Activated CD4-positive, alpha-beta T cell treated with anti-CD3 and anti-CD28 coated beads, Interleukin-2, amount 50 U/mL, for 16 hours (primary cell): ENCODE measurements around the gene MIB1.

Source experiments
- DNase-seq: peaks from one replicate; pipeline ENCODE4 v3.0.0-alpha.2; 2020

MIB1 gene

DNA sequence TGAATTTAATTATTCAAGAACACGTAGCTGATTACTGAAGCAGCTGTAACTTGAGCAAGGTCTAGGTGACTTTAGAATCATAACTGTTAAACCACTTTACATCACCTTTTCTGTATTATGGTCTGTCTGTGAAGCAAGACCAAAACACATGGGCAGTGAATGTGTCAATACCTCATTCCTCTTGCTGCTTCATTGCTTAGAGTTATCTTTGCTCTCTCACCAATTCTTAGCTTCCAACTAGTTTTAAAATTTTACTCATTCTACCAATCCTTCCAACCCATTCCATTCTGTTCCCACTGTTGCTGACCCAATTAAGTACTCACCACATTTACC, 80.2 kb downstream of the MIB1 start:
- no peak for DNase-seq

DNA sequence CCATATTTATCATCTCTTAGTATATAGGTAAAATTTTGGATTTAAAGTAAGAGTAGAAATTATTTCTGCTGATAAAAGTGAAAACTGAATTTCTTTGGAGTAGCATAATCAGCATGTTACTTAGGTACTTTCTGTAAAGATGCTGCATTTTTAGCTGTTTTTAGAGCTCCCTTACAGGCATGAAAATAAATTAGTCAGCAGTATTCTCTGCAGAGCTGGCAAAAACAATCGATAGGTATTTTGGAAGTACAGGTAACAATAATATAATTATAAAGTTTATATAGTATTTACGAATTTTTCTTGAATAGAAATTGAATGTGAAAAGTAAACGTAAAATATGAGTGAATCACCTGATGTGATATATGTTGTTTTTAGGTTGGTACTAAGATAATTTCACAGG, 83.3 kb downstream of the MIB1 start:
- no peak for DNase-seq

DNA sequence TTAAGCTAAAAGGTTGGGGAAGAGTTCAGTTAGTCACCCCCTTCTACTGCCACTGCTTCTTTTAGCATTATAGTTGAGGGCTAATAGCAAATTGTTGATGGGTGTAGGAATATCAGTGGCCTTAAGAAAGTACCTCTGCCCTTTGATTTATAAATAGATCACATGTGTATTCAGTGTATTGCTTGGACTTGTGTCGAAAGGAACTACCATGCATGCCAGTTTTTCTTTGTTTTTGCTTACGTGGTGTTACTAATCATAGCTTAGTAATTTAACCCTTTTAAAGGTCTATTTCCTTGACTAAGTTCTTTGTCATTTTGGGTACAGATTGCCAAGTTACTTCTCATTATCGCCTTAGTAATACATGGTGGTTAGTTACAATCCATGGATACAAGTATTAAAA, 85.6 kb downstream of the MIB1 start:
- DNase-seq = no peak

DNA sequence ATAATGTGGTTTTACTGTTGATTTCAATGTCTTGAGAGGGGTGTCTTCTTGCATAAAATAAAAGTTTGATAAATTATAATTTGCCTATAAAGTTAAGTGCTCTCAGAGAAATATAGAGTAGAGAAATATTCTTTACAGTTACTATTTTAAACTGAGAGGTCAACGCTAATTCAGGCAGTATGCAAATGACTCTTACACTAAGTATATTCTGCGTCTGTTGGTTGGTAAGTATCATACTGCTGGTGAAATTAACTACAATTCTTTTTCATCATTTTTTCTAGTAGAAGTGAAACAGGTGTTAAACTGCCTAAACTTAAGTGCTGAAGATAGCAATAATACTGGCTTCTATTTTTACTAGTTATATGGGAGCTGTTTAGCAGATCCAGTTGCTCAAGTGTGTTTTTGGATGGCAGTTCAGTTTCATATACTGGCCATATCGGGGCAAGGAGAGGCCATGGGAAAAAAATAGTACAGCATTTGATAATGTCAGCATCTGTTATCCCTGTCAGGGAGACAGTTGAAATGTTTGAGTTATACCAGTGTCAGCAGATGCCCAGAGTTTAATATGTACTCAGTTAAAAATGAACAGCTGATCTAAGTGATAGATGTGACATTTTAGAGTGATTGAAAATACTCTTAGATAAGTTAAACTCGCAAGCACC, 86.2 kb downstream of the MIB1 start:
- no peak for DNase-seq

DNA sequence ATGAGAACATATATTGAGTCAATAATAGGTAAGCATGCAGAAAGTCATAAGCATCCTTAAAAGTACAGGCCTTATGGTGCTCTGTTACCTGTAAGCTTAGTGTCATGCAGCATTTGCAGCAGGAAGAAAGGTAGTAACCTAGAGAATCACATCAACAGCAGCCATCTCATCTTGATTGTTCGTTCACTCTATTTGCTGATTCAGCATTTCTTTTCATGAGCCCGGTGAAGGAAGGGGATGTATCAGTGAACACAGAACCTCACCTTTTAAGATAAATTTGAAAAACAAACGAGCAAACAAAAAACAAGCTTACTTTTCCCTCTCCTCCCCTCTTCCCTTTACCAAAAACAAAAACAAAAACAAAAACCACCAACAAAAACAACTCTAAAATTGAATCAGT, 89.9 kb downstream of the MIB1 start:
- no peak for DNase-seq

DNA sequence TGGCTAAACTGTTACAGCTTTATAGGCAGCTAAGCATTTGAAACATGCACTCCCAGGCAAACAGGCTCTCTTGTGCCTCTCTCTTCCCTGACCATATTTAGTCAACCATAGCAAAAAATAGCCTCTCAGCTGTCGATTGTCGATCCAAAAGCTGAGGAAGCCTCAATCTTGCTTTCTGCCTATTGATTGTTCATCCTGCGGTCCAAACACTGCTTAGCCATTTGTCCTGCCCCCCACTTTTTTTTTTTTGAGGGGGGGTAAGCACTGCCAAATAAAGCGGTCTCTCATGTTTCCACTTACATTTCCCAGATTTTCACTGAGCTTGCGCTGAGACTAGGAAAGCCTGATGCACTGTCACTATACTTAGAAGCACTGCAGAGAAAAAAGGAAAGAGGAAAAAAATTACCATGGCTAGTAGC, 90.8 kb downstream of the MIB1 start:
- DNase-seq = no peak

DNA sequence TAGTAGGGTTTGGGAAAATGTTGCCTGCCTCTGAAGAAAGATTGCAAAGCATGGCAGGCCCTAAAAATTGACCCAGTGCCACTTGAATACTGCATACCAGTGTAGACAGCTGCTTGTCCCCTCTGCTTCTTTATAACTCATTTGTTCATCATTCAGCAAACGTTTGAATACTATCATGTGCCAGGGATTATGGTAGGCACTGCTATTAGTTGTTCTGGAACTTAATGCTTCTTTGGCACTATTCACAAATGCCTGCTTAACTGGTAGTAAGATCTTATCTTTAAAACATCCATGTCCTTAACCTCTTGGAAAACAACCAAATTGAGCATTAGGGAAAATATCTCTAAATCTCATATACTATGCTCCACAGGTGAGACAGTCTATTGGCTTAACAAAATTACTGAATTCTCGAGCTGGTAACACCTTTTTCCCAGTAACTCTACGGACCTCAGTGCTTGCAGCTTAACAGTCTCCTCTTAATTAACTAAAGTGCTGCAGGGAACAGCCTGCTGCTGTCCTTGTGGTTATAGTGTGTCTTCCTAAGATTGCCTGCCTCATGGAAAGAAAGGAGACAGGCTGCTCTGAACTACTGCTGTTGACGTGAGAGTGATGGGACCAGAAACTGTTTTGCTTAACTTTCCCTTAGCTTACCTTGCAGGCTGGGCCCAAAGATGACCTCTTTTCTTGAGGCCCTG, 93.2 kb downstream of the MIB1 start:
- DNase-seq = no peak

DNA sequence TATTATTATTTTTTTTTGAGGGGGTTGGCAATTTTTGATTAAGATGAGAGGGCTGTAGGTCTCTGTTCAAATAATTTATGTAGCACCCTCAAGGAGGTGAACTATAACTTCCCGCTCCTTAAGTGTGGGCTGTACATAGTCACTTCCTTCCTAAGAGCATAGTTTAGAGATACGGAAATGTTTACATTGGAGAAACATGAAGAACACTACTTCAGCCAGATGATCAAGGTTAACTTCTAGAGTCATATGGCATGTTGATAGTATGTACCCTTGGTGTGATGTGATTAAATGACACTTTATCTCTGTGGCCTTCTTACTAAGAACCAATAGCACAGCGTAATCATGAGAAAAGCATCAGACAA, 93.7 kb downstream of the MIB1 start:
- no peak for DNase-seq

DNA sequence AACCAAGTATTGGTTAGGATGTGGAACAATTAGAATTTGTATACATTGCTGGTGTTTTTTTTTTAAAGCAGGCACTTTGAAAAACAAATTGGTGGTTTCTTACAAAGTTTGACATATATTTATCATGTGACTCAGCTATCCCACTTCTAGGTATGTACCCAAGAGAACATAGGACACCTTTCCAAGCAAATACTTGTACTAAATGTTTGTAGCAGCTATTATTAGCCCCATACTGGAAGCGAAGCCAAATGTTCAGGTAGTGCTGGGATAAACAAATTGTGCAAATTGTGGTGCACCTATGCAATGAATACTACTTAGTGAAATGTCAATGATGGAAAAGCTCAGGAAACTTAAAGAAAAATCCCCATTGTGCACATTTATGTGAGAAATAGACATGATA, 101.0 kb downstream of the MIB1 start:
- no peak for DNase-seq

DNA sequence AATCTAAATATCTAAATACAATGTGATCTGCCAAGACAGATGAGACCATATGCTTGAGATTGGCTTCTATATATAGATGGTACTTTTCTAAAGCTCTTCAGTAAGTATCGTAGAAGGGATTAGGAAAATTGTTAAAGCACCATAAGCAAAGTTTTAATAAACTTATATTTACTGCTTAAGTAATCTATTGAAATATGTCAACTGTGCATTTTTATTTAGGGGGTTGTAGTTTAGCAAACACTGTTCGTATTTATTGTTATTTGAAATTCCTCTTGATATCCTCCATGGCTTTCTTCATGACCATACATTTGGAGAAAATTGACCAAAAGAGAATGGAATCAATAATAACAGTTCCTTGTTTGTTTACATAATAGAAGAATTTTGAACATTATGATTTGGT, 102.7 kb downstream of the MIB1 start:
- no peak for DNase-seq

DNA sequence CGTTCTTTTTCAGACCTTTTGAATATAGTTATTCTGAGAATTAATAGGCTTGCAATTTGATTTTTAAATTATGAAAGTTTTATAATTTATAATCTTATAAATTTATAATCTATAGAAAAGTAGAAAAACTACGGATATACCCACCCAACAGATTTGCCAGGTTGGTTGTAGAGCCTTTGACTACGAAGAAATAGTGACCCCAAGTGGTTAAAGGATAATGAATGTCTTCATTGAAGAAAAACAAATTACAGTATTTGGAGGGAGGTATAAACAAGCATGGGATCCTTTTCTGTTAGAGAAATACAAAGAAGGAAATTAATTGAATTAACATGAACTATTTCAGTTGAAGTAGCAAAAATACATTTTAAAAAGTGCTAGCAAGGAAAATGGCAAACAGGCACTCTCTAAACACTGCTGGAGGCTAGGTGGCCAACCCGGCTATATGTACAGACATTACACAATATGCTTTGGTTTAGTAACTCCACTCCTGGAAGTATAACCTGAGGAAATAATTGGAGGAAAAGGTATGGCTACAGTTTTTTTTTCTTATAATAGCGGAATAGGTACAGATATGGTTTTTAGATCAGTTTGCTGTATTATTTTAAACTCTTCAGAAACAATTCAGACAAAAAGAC, 110.9 kb downstream of the MIB1 start:
- DNase-seq = no peak

DNA sequence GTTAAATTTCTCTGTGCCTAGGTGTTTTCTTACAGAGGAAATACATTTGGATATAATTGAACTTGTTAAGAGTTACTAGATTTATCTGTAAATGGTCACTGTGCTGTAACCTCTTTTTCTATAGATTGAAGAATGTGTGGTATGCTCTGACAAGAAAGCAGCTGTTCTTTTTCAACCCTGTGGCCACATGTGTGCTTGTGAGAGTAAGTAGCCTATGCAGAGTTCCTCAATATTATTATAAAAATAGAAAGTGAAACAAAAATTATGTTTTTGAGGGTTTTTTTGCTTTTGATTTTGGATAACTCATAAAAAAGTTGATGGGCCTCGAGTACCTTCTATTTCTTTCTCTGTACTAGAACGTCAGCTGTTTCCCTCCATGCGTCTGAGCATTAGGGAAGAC, 112.4 kb downstream of the MIB1 start:
- peak; percentile 0 for DNase-seq

DNA sequence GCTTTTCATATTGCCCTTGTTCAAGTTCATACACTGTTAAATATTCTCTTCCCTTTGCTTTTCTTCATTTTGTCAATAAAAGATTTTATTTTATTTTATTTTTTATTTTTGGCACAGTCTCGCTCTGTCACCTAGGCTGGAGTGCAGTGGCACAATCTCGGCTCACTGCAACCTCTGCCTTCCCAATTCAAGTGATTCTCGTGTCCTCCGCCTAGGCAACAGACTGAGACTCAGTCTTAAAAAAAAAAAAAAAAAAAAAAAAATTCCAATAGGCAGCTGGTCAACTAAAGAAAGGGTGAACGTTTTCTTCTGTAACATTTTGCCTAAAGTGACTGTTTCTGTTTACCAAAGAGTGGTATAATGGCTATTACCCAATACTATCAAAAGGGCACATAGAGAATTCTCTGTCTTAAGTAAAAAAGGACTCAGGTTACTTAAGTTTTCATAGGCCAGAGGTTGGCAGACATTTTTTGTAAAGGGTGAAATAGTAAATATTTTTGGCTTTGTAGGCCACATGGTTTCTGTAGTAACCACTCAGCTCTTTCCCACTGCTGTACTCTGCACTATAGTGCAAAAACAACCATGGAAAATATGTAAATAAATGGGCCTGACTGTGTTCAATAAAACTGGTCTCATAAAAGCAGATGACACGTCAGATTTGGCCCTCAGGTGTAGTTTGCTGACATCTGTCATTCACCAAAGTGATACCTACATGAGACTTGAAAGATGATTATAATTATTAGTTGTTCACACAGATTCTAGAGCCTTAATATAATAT, 113.4 kb downstream of the MIB1 start:
- no peak for DNase-seq

DNA sequence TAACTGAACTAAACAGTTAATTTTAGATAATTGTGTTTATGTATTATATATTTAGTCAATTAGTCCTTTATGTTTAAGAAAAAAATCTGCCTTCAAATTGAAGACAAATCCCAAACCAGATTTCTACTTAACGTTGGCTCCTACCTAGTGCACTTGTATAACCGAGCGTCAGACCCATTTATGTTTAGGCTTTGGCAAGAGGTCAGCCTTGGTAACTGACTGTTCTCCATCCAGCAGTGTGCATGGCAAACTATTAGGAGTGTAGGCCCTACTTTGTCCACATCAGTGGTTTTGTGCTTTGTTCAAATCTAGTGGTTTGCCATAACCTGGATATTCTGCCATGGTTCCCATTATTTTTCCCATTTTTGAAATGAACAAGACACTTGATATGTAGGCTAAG, 114.8 kb downstream of the MIB1 start:
- DNase-seq = no peak

DNA sequence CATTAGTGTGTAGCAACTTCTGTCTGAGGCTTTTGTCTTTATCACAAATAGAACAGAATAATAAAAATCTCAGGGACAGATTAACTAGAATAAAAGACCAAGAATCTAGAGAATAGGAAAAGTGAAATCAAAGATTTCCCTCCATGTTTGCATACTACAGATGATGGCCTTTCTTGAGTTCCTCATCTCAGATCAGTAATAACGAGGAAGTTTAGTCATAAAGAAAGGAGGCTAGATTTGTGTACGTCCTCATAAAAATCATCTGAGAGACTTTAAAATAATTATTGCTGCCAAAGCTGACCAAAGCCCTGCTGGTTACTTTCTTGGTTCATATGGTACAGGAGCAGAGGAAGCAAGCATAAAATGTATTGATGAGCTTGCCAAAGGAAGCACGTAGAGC, 117.3 kb downstream of the MIB1 start:
- peak; percentile 17 for DNase-seq

DNA sequence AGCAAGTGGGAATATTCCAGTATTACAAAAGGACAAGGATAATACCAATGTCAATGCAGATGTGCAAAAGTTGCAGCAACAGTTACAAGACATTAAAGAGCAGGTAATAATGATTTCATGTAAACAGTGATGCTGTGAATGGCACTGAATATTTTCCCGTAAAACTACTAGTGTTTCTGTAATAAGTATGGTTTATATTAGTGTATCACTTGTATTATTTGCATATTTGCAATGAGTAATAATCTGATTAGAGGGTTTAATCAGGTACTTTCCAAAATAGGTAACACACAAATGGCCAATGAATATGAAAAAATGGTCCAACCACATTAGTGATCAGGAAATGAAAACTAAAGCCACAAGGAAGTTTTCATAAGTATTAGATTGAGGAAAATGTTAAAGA, 118.0 kb downstream of the MIB1 start:
- no peak for DNase-seq

DNA sequence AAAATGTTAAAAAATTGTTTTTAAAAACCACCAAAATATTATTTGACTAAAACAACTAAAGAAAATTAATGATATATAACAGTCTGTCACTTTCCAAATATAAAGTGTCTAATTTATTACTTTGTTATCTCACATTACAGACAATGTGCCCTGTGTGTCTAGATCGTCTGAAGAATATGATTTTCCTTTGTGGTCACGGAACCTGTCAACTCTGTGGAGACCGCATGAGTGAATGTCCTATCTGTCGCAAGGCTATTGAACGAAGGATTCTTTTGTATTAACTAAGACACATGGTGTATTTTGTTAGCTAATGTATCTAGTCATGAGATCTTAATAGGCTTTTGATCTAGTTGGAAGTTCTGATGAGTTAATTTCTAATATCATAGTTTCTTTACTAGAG, 123.8 kb downstream of the MIB1 start:
- DNase-seq = no peak

DNA sequence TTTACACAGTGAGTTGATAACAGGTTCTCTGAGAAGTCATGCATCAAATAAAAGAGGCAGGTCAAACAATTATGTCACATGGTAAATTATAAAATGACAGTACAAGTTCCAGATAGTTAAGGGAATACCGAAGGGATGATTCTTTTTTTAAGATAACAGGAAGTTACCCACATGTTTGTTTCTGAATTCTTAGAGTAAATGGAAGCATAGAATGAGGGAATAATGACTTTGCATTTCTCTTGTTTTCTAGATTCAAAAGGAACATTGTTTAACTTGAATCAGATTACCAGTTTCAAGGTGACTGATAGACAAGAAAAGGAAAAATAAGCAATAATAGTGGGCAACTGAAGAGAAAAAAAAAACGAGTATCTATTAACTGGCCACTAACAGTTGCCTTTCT, 124.5 kb downstream of the MIB1 start:
- DNase-seq = no peak

DNA sequence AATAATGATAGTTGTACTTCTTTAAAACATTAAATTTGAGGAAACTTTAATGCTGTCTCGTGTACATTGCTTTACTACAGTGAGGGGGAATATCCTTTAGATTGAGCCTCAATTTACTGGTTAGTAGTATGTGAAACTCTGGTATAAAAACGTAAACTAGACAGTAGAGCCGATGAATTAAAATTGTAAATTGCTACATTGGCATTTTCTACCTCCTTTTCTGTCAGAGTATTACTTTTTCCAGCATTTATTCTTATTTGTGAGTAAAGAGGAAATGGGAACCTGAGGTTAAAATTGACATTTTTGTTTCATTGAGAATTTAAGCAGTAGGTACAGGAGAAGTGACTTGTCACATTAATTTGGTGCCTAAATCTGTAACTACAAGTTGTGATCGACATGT, 128.2 kb downstream of the MIB1 start:
- no peak for DNase-seq

DNA sequence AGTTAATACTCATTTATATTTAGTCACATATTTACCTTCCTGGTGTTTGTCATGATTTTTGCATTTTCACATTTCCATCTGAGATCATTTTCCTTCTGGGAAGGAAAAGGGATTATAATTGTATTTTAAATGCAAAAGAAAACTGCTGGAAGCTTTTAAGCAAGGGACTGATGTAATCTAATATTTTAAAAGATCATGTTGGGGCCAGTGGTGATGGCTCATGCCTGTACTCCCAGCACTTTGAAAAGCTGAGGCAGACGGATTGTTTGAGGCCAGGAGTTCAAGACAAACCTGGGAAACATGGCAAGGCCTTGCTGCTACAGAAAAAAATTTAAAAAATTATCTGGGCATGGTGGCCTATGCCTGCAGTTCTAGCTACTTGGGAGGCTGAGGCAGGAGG, 149.0 kb downstream of the MIB1 start:
- DNase-seq = no peak

DNA sequence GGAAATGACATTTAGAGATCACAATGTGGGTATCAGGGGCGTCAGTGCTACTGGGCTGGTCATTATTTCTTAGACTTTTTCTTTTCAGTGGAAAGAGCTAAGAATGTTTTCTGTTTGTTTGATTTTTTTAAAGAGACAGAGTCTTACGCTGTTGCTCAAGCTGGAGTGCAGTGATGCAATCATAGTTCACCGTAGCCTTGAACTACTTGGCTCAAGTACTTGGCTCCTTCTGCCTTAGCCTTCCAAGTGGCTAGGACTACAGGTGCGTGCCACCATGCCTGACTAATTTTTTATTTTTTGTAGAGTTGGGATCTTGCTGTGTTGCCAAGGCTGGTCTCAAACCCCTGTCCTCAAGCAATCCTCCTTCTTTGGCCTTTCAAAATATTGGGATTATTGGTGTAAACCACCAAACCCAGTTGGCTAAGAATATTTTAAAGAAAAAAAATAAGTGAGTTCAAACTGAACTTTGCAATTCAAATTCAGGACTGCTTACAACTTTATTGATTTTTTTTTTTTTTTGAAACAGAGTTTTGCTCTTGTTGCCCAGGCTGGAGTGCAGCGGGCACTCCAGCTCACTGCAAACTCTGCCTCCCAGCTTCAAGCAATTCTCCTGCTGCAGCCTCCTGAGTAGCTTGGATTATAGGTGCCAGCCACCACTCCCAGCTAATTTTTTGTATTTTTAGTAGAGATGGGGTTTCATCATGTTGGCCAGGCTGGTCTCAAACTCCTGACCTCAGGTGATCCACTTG, 154.2 kb downstream of the MIB1 start:
- DNase-seq = no peak

DNA sequence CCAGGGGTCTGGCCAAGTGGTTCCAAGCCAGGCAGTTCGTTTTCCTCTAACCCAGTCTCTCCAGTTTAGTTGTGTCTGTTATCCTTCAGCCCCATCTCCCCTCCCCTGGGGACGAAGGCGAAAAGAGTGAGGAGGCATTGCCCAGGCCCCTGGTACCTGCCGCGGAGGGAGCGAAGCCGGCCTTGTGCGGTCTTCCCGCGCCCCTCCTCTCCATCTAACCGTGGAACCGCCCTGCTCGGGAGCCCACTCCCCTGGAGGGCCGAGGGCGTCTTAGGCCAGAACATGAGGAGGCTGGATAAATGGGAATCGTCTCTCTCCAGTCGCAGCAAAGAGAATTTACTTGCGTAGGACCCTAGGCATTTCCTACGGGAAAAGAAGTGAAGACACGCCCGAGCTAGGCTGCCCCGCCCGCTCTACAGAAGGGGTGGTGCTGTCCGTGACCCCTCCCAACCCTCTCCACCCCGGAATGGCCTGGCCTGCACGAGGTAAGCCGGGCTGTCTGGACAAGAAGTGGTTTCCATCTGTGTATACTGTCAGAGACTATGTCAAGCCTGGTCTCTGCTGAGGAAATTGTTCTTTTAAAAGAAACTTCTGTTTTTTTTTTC, 156.2 kb downstream of the MIB1 start:
- DNase-seq = no peak

DNA sequence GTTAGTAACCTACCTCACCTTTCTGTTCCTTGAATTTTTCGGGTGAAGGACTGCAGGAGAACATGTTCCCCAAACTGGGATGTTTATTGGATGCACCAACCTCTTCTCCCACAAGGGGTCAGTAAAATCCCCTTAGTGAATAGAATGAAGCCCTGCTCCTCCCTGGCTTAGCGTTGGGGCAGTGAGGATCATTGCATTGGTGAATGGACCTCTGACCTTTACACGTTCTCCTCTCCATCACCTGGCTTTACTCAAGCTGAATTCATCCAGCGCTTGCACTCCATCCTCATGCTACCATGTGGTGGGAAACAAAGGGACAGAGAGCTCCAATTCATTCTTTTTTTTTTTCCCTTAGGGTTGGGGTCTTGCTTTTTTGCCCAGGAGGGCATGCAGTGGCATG, 157.2 kb downstream of the MIB1 start:
- DNase-seq = peak; percentile 43
